ENCODE data around the gene LPIN3.
A peak's percentile ranks its signal among the peaks of the same experiment; 100 is the strongest.

GRCh38 chr20:41380551-41381193, 40.1 kb downstream of the LPIN3 start:
- TF ChIP-seq, protein P1, sequence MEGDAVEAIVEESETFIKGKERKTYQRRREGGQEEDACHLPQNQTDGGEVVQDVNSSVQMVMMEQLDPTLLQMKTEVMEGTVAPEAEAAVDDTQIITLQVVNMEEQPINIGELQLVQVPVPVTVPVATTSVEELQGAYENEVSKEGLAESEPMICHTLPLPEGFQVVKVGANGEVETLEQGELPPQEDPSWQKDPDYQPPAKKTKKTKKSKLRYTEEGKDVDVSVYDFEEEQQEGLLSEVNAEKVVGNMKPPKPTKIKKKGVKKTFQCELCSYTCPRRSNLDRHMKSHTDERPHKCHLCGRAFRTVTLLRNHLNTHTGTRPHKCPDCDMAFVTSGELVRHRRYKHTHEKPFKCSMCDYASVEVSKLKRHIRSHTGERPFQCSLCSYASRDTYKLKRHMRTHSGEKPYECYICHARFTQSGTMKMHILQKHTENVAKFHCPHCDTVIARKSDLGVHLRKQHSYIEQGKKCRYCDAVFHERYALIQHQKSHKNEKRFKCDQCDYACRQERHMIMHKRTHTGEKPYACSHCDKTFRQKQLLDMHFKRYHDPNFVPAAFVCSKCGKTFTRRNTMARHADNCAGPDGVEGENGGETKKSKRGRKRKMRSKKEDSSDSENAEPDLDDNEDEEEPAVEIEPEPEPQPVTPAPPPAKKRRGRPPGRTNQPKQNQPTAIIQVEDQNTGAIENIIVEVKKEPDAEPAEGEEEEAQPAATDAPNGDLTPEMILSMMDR (IDR thresholded peaks at IDR 0.05) = peak; percentile 18
- TF ChIP-seq EZH2 (IDR thresholded peaks at IDR 0.05) = no peak
- TF ChIP-seq EZH2phosphoT487 (IDR thresholded peaks at IDR 0.05) = no peak
